ENCODE measurements around the gene WDR90. TPM values are rescaled to one million over a fixed set of nuclear protein-coding genes. Genes with fewer than 3 reads are reported as not detected.
A peak's percentile ranks its signal among the peaks of the same experiment; 100 is the strongest.

The WDR90 gene
- polyA plus RNA-seq, 2 of the 4 experiments (the other 2 are of a cell fraction) = 6.5 to 30.7 TPM

- ChIA-PET POLR2A (no interaction called here), CTCF (interaction anchor here (2.2 to 2.3 kb wide), 2 partner anchors 18 to 22 kb away, joined by 5 to 13 read pairs; no protein-coding TSS in a partner anchor)
- ATAC-seq = no peak
These were observed 44.2 kb downstream of the WDR90 start for GRCh38 chr16:693364-693763.

GRCh38 chr16:693766-694165 is 44.6 kb downstream of the WDR90 start:
- H3K4me1 ChIP-seq = peaks cover 25% of the 10 kb centered on the region; the same call in 2 of the 3 replicates
- ATAC-seq = no peak
- peak overlapping the region; percentile 91 for H3K4me2 ChIP-seq
- H3K9me3 ChIP-seq = no peaks in the 10 kb centered on the region
- no peak for DNase-seq (ENCODE audit: low read depth in 1 of 2, low spot score in 1 of 2)
- no peak overlapping the region for H3K27ac ChIP-seq
- FAIRE-seq = no peak
- TF ChIP-seq ZC3H11A (IDR thresholded peaks at IDR 0.05) = no peak
- TF ChIP-seq MAX (IDR thresholded peaks at IDR 0.05) = no peak
- TF ChIP-seq ATOH8 (CRISPR knock-in tag; IDR thresholded peaks at IDR 0.05; ENCODE audit: low read depth) = no peak
- TF ChIP-seq RCOR1 (IDR thresholded peaks at IDR 0.05; ENCODE audit: low read depth, low read length) = no peak
- 88% methylated on average over 17 of the region's 37 CpGs for WGBS (ENCODE audit: missing lambda C conversion rate)
- no peak overlapping the region for H3K4me3 ChIP-seq
- ChIA-PET POLR2A (no interaction called here), CTCF (interaction anchor here (1.8 to 2.3 kb wide), 3 partner anchors 17 to 22 kb away, joined by 5 to 13 read pairs (median 5); no protein-coding TSS in a partner anchor)

More at GRCh38 chr16:693364-693763, 44.2 kb downstream of the WDR90 start:
- Histone ChIP-seq H3K4me2 (no peak overlapping the region), H3K27ac (no peak overlapping the region), H3K9me3 (no peaks in the 10 kb centered on the region), H3K4me3 (no peak overlapping the region), H3K4me1 (peaks cover 25% of the 10 kb centered on the region; the same call in 2 of the 3 replicates)
- 89% methylated on average over 12 of the region's 22 CpGs for WGBS (ENCODE audit: missing lambda C conversion rate)
- no peak for TF ChIP-seq POLR2AphosphoS2 (conservative IDR thresholded peaks at IDR 0.05; ENCODE audit: low read length)
- TF ChIP-seq RAD21 (conservative IDR thresholded peaks at IDR 0.05 in 1 of 2, IDR thresholded peaks at IDR 0.05 in 1 of 2) = no peak
- TF ChIP-seq ESRRA (IDR thresholded peaks at IDR 0.05; ENCODE audit: borderline replicate concordance, low read length) = no peak
- no peak for TF ChIP-seq E2F6 (IDR thresholded peaks at IDR 0.05; ENCODE audit: borderline replicate concordance, low read depth)
- no peak for TF ChIP-seq FOSL2 (IDR thresholded peaks at IDR 0.05)
- no peak for TF ChIP-seq FOSL2 (CRISPR knock-in tag; IDR thresholded peaks at IDR 0.05)
- TF ChIP-seq CHD2 (IDR thresholded peaks at IDR 0.05; ENCODE audit: low read length, partially characterized antibody) = no peak
- no peak for TF ChIP-seq HMGXB4 (CRISPR knock-in tag; IDR thresholded peaks at IDR 0.05; ENCODE audit: borderline replicate concordance)
- no peak for TF ChIP-seq CEBPB (IDR thresholded peaks at IDR 0.05)
- no peak for TF ChIP-seq SMC3 (IDR thresholded peaks at IDR 0.05)
- FAIRE-seq (no peak), DNase-seq (ENCODE audit: low read depth in 1 of 2, low spot score in 1 of 2) (no peak)

- CTCF ChIA-PET = interaction anchor here (1.0 to 2.1 kb wide), 4 partner anchors 13 to 91 kb away, joined by 4 to 5 read pairs (median 4); no protein-coding TSS in a partner anchor
- H3K4me2 ChIP-seq = peak overlapping the region; percentile 91
- H3K9me3 ChIP-seq = no peaks in the 10 kb centered on the region
- H3K27ac ChIP-seq = peak overlapping the region in 1 of 2 experiments; percentile 76; a peak in 3 of 6 replicates
- TF ChIP-seq USF2 (IDR thresholded peaks at IDR 0.05) (no peak), CBX2 (IDR thresholded peaks at IDR 0.05; ENCODE audit: borderline replicate concordance, low read depth) (no peak), JUNB (IDR thresholded peaks at IDR 0.05) (no peak), HEYL (CRISPR knock-in tag; IDR thresholded peaks at IDR 0.05) (no peak), HMGXB4 (CRISPR knock-in tag; IDR thresholded peaks at IDR 0.05; ENCODE audit: borderline replicate concordance) (no peak), TP53 (CRISPR knock-in tag; IDR thresholded peaks at IDR 0.05) (no peak), MYC (IDR thresholded peaks at IDR 0.05; ENCODE audit: borderline replicate concordance, low read length) (no peak), MAFK (IDR thresholded peaks at IDR 0.05; ENCODE audit: partially characterized antibody) (no peak), RFX5 (IDR thresholded peaks at IDR 0.05) (no peak)
- peak overlapping the region; percentile 37 for H3K4me3 ChIP-seq
- ATAC-seq (no peak), DNase-seq (ENCODE audit: low read depth in 1 of 2, low spot score in 1 of 2) (no peak), FAIRE-seq (no peak)
- POLR2A ChIA-PET = no interaction called here
- peaks cover 22% of the 10 kb centered on the region; the same call in 2 of the 3 replicates for H3K4me1 ChIP-seq
- 22% methylated on average over 20 of the region's 64 CpGs for WGBS (ENCODE audit: missing lambda C conversion rate)
These were observed 45.2 kb downstream of the WDR90 start for GRCh38 chr16:694187-694862.
